ENCODE data around the gene HMG20A. TPM values are rescaled to one million over a fixed set of nuclear protein-coding genes. Genes with fewer than 3 reads are reported as not detected.

The HMG20A gene
- total RNA-seq, 1 experiment from 2014 or later, result 61.7 TPM

DNA sequence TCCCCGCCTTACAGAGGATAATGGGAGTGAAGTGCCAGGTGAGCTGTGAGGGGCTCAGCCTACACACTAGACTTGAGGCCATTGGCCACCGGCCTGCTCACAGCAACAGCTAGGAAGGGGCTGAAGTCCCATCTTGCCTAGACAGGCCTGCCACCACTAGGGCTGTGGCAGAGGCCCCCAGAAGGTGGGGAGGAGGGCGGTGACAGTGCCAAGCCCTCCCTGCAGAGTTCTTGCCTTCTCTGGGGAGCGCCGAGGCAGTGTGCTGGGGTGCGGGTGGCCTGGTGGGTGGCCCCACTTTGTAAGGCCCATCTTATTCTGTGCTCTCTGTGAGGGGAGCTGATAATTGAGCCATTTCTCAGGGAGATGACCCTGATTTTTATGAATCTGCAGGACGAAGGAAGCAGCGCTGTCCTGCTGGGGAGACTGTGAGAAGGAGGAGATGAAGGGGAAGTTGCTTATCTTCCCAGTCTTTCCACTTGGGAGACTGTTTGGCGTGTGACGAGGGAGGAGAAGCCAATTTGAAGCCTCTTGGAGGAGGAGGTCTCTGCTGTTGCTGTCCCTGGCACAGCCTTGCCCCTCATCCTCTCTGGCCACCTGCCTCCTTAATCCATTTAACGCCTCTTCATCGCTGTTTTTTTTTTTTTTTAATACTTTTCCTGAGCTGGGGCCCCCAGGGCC, 107.7 kb downstream of the HMG20A start:
- TF ChIP-seq, protein P1, sequence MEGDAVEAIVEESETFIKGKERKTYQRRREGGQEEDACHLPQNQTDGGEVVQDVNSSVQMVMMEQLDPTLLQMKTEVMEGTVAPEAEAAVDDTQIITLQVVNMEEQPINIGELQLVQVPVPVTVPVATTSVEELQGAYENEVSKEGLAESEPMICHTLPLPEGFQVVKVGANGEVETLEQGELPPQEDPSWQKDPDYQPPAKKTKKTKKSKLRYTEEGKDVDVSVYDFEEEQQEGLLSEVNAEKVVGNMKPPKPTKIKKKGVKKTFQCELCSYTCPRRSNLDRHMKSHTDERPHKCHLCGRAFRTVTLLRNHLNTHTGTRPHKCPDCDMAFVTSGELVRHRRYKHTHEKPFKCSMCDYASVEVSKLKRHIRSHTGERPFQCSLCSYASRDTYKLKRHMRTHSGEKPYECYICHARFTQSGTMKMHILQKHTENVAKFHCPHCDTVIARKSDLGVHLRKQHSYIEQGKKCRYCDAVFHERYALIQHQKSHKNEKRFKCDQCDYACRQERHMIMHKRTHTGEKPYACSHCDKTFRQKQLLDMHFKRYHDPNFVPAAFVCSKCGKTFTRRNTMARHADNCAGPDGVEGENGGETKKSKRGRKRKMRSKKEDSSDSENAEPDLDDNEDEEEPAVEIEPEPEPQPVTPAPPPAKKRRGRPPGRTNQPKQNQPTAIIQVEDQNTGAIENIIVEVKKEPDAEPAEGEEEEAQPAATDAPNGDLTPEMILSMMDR (IDR thresholded peaks at IDR 0.05; ENCODE audit: unreplicated experiment), result no peak
- Mint-ChIP-seq H3K9me3 (ENCODE audit: low read depth, unreplicated experiment) (no peaks in the 10 kb centered on the region), H3K4me3 (ENCODE audit: low read depth, unreplicated experiment) (no peak overlapping the region), H3K27ac (ENCODE audit: unreplicated experiment) (no peak overlapping the region), H3K27me3 (ENCODE audit: unreplicated experiment) (peaks cover 34% of the 10 kb centered on the region), H3K4me1 (ENCODE audit: low read depth, unreplicated experiment) (no peaks in the 10 kb centered on the region), H3K36me3 (ENCODE audit: insufficient read depth, unreplicated experiment) (no peaks in the 10 kb centered on the region)
- DNase-seq, result no peak
- BruUV-seq (replicated peaks), result no TSS peak
- CTCF ChIA-PET, result interaction anchor here (0.6 to 1.1 kb wide), 3 partner anchors 15 to 419 kb away, joined by 3 to 4 read pairs (median 4); no protein-coding TSS in a partner anchor
- intact Hi-C loops (cut with micrococcal nuclease; ENCODE audit: unreplicated experiment), result no loop called here

DNA sequence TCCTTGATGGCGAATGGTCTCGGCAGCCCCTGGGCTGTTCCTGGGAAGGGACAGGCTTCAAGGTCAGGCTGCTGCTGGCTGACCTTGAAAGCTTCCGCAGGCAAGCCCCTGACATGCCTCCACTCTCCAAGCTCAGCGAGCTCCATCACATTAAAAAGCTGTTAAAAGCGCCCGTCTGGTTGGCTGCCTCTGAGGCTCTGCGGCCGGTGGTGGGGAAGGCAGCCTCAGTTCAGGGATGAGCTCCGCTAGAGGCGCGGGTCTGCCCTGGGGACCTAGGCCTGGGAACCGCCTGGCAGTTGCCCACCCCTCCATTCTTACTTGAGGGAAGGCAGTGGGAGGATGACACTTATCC, 108.3 kb downstream of the HMG20A start:
- Mint-ChIP-seq H3K9me3 (ENCODE audit: low read depth, unreplicated experiment) (no peaks in the 10 kb centered on the region), H3K4me3 (ENCODE audit: low read depth, unreplicated experiment) (no peak overlapping the region), H3K36me3 (ENCODE audit: insufficient read depth, unreplicated experiment) (no peaks in the 10 kb centered on the region), H3K4me1 (ENCODE audit: low read depth, unreplicated experiment) (no peaks in the 10 kb centered on the region), H3K27me3 (ENCODE audit: unreplicated experiment) (peaks cover 37% of the 10 kb centered on the region), H3K27ac (ENCODE audit: unreplicated experiment) (no peak overlapping the region)
- CTCF ChIA-PET, result interaction anchor here (0.6 to 1.1 kb wide), 2 partner anchors 14 to 420 kb away, joined by 3 to 4 read pairs; no protein-coding TSS in a partner anchor
- BruUV-seq (replicated peaks), result no TSS peak
- DNase-seq, result no peak
- intact Hi-C loops (cut with micrococcal nuclease; ENCODE audit: unreplicated experiment), result no loop called here
- TF ChIP-seq, protein P1 (IDR thresholded peaks at IDR 0.05; ENCODE audit: unreplicated experiment), result no peak

DNA sequence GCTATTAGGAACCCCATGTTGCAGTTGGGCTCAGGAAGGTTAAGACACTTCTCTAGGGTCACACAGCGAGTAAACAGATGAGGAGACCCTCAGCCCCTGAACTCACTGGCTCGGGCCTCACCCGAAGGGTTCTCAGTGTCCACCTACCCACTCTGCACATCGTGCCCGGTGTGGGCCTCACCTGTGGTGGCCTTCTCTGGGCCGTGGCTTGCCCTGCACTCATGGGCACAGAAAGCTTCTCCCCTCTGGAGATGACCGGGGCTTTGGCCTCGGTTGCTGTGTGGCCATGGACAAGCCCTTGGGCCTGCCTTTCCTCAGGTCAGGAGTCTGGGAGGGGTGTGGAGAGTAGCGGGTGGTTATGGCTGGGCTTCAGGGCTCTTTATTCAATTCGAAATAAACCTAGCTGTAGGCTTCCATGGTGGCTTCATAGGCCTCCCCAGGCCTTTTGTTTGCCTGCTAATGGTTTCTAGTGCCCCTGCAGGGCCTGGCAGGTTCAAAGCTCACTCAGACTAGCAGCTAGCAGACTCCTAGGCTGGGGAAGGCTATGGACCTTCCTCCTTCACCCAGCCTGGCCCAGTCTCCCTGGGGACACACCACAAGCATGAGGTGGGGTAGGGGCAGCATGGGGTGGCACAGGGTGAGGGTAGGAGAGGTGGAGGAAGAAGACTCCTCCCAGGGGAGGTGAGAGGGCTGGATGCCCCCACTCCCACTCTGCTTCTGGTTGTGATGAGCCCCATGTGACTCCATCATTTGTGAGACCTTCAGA, 108.9 kb downstream of the HMG20A start:
- Mint-ChIP-seq H3K9me3 (ENCODE audit: low read depth, unreplicated experiment) (no peaks in the 10 kb centered on the region), H3K27ac (ENCODE audit: unreplicated experiment) (no peak overlapping the region), H3K4me1 (ENCODE audit: low read depth, unreplicated experiment) (no peaks in the 10 kb centered on the region), H3K4me3 (ENCODE audit: low read depth, unreplicated experiment) (no peak overlapping the region), H3K36me3 (ENCODE audit: insufficient read depth, unreplicated experiment) (no peaks in the 10 kb centered on the region), H3K27me3 (ENCODE audit: unreplicated experiment) (peaks cover 37% of the 10 kb centered on the region)
- TF ChIP-seq, protein P1 (IDR thresholded peaks at IDR 0.05; ENCODE audit: unreplicated experiment), result no peak
- CTCF ChIA-PET, result interaction anchor here (0.6 to 1.1 kb wide), 2 partner anchors 14 to 421 kb away, joined by 3 to 4 read pairs; no protein-coding TSS in a partner anchor
- no peak for DNase-seq
- intact Hi-C loops (cut with micrococcal nuclease; ENCODE audit: unreplicated experiment), result no loop called here
- no TSS peak for BruUV-seq (replicated peaks)

DNA sequence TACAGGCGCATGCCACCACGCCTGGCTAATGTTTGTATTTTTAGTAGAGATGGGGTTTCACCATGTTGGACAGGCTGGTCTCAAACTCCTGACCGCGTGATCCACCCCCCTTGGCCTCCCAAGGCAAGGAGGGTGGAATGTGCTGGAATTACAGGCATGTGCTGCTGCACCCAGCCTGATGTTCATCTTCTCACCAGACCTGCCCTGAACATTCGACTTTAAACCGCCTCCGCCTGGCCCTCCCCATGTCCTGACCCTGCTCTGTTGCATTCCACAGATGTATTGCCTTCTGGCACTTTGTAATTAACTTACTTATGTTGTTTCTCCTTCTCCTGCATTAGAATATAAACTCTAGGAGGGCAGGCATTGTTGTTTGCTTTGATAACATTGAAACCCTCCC, 109.9 kb downstream of the HMG20A start:
- BruUV-seq (replicated peaks), result no TSS peak

More for the DNA sequence above, 109.9 kb downstream of the HMG20A start:
- H3K4me3 Mint-ChIP-seq (ENCODE audit: low read depth, unreplicated experiment), result no peak overlapping the region
- CTCF ChIA-PET, result no interaction called here
- intact Hi-C loops (cut with micrococcal nuclease; ENCODE audit: unreplicated experiment), result no loop called here
- H3K27me3 Mint-ChIP-seq (ENCODE audit: unreplicated experiment), result peaks cover 37% of the 10 kb centered on the region
- no peaks in the 10 kb centered on the region for H3K36me3 Mint-ChIP-seq (ENCODE audit: insufficient read depth, unreplicated experiment)
- TF ChIP-seq, protein P1 (IDR thresholded peaks at IDR 0.05; ENCODE audit: unreplicated experiment), result no peak
- no peaks in the 10 kb centered on the region for H3K4me1 Mint-ChIP-seq (ENCODE audit: low read depth, unreplicated experiment)
- no peak for DNase-seq
- no peak overlapping the region for H3K27ac Mint-ChIP-seq (ENCODE audit: unreplicated experiment)
- no peaks in the 10 kb centered on the region for H3K9me3 Mint-ChIP-seq (ENCODE audit: low read depth, unreplicated experiment)
